Pons (tissue), 1 donor: ENCODE data around the gene IGSF10.

Experiments used
- DNase-seq: peaks from one replicate; pipeline ENCODE4 v3.0.0-alpha.2; 2016; ENCODE audit warnings: low spot score

IGSF10 gene

DNA sequence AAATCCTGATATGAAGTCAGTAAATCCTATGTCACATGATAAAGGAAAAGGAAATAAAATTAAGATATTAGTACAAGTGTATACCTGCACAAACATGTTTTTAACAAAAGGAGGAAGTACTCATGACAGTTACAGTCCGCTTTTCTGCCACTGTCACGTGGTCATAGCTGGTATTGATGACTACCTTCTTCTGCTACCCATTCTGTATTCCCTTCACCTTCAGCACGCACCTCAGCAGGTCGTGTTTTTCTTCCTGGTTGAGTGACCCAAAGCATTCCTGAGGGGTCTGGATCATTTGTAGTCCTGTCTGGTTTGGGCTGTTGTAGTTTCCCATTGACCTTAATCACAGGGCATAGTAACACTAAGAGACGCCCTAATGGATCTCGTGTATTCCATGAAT is 41.1 kb downstream of the IGSF10 start:
- no peak for DNase-seq

DNA sequence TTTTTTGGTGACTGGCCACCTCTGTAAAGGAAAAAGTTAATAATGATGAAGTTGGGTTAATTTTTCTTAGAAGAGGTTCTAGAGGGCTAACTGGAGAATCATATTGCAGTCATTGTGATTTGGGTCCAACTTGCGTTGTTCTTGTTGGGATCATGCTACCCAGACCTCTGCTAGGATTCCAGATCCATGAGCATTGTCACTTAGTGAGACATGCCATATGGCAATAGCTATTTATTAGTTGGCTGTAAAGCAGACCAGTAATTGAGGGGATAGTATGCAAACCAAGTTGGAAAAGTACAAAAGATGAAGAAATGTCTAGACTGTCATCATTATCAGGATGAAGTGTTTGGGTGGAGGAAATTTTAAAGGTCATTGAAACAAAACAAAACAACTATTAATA is 45.6 kb downstream of the IGSF10 start:
- DNase-seq: no peak

DNA sequence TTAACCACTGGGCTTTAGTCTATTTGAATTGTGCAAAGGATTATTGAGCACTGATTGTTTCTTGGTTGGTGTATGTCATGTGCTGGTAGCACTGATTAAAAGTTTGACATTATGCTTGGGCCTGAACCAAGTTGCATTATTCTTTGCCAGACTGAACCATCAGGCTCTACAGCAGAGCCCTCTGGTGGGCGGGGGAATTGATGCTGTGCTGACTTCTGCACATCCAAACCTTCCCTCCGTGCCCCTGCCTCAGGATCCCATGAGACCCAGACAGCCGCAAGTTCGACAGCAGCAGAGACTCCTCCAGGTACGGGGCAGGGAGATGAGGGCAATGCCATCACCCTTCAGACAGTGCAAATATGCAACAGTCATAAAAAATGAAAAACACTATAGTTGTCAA is 47.9 kb downstream of the IGSF10 start:
- no peak for DNase-seq
